Smooth muscle cell (in vitro differentiated cells): ENCODE measurements around the gene NFATC3. TPM values are rescaled to one million over a fixed set of nuclear protein-coding genes. Genes with fewer than 3 reads are reported as not detected.

Source experiments
- DNase-seq: peaks from one replicate; lab custom pipeline; 2025; ENCODE audit not compliant: unreplicated experiment; lab: John Stamatoyannopoulos, UW
- H2AFZ ChIP-seq: fragments of 200-600 bp; sonication (generic); 2 replicates; pipeline ENCODE4 v1.6.0; 2016; ENCODE audit warnings: antibody characterized with exemption, low read depth, mild to moderate bottlenecking
- H3F3A ChIP-seq: fragments of 200-600 bp; sonication (generic); 2 replicates; pipeline ENCODE4 v1.6.0; 2017; ENCODE audit warnings: antibody characterized with exemption, low read depth
- H3K27ac ChIP-seq: fragments of 200-600 bp; sonication (generic); 2 replicates; pipeline ENCODE4 v1.5.1; 2016; ENCODE audit warnings: low read depth, mild to moderate bottlenecking
- H3K27me3 ChIP-seq: fragments of 200-600 bp; sonication (generic); 2 replicates; pipeline ENCODE4 v1.6.1; 2016; ENCODE audit warnings: low read depth, mild to moderate bottlenecking
- H3K36me3 ChIP-seq: fragments of 200-600 bp; sonication (generic); 2 replicates; pipeline ENCODE4 v1.5.1; 2016; ENCODE audit warnings: low read depth
- H3K4me1 ChIP-seq: fragments of 200-600 bp; sonication (generic); 2 replicates; pipeline ENCODE4 v1.5.1; 2016; ENCODE audit warnings: low read depth
- H3K4me2 ChIP-seq: fragments of 200-600 bp; sonication (generic); 2 replicates; pipeline ENCODE4 v1.6.0; 2016; ENCODE audit warnings: mild to moderate bottlenecking
- H3K4me3 ChIP-seq: fragments of 200-600 bp; sonication (generic); 2 replicates; pipeline ENCODE4 v1.5.1; 2016; ENCODE audit warnings: mild to moderate bottlenecking
- H3K79me2 ChIP-seq: fragments of 200-600 bp; sonication (generic); 2 replicates; pipeline ENCODE4 v1.6.0; 2016; ENCODE audit warnings: low read depth, mild to moderate bottlenecking
- H3K9ac ChIP-seq: fragments of 200-600 bp; sonication (generic); 2 replicates; pipeline ENCODE4 v1.6.0; 2016; ENCODE audit warnings: low read depth
- H3K9me3 ChIP-seq: fragments of 200-600 bp; sonication (generic); replicated peaks from 2 replicates; pipeline ENCODE4 v1.5.1; 2016; ENCODE audit warnings: low read depth
- H4K20me1 ChIP-seq: fragments of 200-600 bp; sonication (generic); 2 replicates; pipeline ENCODE4 v1.6.0; 2016; ENCODE audit warnings: low read depth
- CTCF ChIP-seq: fragments of 200-600 bp; sonication (generic); IDR thresholded peaks from 2 replicates; pipeline ENCODE4 v1.5.1; 2017; ENCODE audit warnings: borderline replicate concordance, mild to moderate bottlenecking, antibody characterized with exemption; ENCODE audit not compliant: insufficient read depth, poor library complexity, severe bottlenecking
- WGBS: methylation state at CpG from one replicate; pipeline ENCODE4 v1.1.7; 2016; ENCODE audit warnings: low lambda C conversion rate; 5-methylcytosine and 5-hydroxymethylcytosine counted together
- polyA plus RNA-seq: library from polyadenylated mRNA; unstranded; fragments of >200 nt; fragmentation: Nextera tagmentation; extraction: Ambion mirVana; gene quantifications from 2 replicates; pipeline ENCODE4 v1.2.1, GENCODE V29; 2016
- total RNA-seq: library from RNA; depleted of rRNA; stranded (reverse); fragments of >200 nt; gene quantifications from 2 replicates; pipeline ENCODE4 v1.2.3, GENCODE V29; 2014

NFATC3 gene
- total and polyA plus RNA-seq, 2 experiments from 2014 or later, result 14.7 to 30.2 TPM

GRCh38 chr16:68069511-68070248, 15.5 kb upstream of the NFATC3 start:
- no peaks in the 10 kb centered on the region for H3K27me3 ChIP-seq
- no peak overlapping the region for H3K27ac ChIP-seq
- H3K9me3 ChIP-seq, result no peaks in the 10 kb centered on the region
- no peak for TF ChIP-seq CTCF
- H4K20me1 ChIP-seq, result no peaks in the 10 kb centered on the region
- no peak overlapping the region for H3K4me3 ChIP-seq
- H3K4me1 ChIP-seq, result no peaks in the 10 kb centered on the region
- 92% methylated on average over 7 of the region's 7 CpGs for WGBS
- no peaks in the 10 kb centered on the region for H3F3A ChIP-seq
- no peak for DNase-seq
- H3K36me3 ChIP-seq, result no peaks in the 10 kb centered on the region
- no peak overlapping the region for H3K4me2 ChIP-seq
- no peak overlapping the region for H3K9ac ChIP-seq
- no peak overlapping the region for H2AFZ ChIP-seq
- H3K79me2 ChIP-seq, result no peaks in the 10 kb centered on the region

- 98% methylated on average over 2 of the region's 2 CpGs for WGBS
- Histone ChIP-seq H3K9me3 (no peaks in the 10 kb centered on the region), H3K36me3 (no peaks in the 10 kb centered on the region), H3K9ac (no peak overlapping the region), H3K27me3 (no peaks in the 10 kb centered on the region), H3K27ac (no peak overlapping the region), H3F3A (no peaks in the 10 kb centered on the region), H4K20me1 (no peaks in the 10 kb centered on the region), H2AFZ (no peak overlapping the region), H3K4me3 (no peak overlapping the region), H3K4me1 (no peaks in the 10 kb centered on the region), H3K79me2 (no peaks in the 10 kb centered on the region), H3K4me2 (no peak overlapping the region)
- DNase-seq, result no peak
- TF ChIP-seq CTCF, result no peak
Measured at GRCh38 chr16:68070249-68070730, 14.9 kb upstream of the NFATC3 start.

GRCh38 chr16:68070806-68071517, 14.2 kb upstream of the NFATC3 start:
- Histone ChIP-seq H3F3A (no peaks in the 10 kb centered on the region), H3K36me3 (no peaks in the 10 kb centered on the region), H2AFZ (no peak overlapping the region), H3K27me3 (no peaks in the 10 kb centered on the region), H3K27ac (no peak overlapping the region), H3K4me2 (no peak overlapping the region), H3K9ac (no peak overlapping the region), H3K9me3 (no peaks in the 10 kb centered on the region), H3K4me3 (no peak overlapping the region), H4K20me1 (no peaks in the 10 kb centered on the region), H3K4me1 (no peaks in the 10 kb centered on the region), H3K79me2 (no peaks in the 10 kb centered on the region)
- no peak for TF ChIP-seq CTCF
- 94% methylated on average over 14 of the region's 14 CpGs for WGBS
- no peak for DNase-seq

- Histone ChIP-seq H3K4me1 (no peaks in the 10 kb centered on the region), H3K36me3 (no peaks in the 10 kb centered on the region), H2AFZ (no peak overlapping the region), H3K79me2 (no peaks in the 10 kb centered on the region), H3K27me3 (no peaks in the 10 kb centered on the region), H3K9me3 (no peaks in the 10 kb centered on the region), H3K4me3 (no peak overlapping the region), H3K27ac (no peak overlapping the region), H4K20me1 (no peaks in the 10 kb centered on the region), H3K4me2 (no peak overlapping the region), H3F3A (no peaks in the 10 kb centered on the region), H3K9ac (no peak overlapping the region)
- WGBS, result 96% methylated on average over 1 of the region's 1 CpG
- TF ChIP-seq CTCF, result no peak
- DNase-seq, result no peak
Measured at GRCh38 chr16:68071518-68071901, 13.7 kb upstream of the NFATC3 start.
